Activated CD4-positive, alpha-beta T cell treated with anti-CD3 and anti-CD28 coated beads, Interleukin-2, amount 50 U/mL, for 4 hours (primary cell): Measurements from ENCODE around the gene HOXB13.
A peak's percentile ranks its signal among the peaks of the same experiment; 100 is the strongest.
"Not testable (repeated sequence)": the region's sequence is repeated elsewhere in the genome, so short reads cannot be mapped to it uniquely, and the experiment has no call there.

ENCODE experiments used
- DNase-seq, 2 experiments: peaks; one replicate each; pipeline ENCODE4 v3.0.0-alpha.2; 2020

HOXB13 gene

DNA sequence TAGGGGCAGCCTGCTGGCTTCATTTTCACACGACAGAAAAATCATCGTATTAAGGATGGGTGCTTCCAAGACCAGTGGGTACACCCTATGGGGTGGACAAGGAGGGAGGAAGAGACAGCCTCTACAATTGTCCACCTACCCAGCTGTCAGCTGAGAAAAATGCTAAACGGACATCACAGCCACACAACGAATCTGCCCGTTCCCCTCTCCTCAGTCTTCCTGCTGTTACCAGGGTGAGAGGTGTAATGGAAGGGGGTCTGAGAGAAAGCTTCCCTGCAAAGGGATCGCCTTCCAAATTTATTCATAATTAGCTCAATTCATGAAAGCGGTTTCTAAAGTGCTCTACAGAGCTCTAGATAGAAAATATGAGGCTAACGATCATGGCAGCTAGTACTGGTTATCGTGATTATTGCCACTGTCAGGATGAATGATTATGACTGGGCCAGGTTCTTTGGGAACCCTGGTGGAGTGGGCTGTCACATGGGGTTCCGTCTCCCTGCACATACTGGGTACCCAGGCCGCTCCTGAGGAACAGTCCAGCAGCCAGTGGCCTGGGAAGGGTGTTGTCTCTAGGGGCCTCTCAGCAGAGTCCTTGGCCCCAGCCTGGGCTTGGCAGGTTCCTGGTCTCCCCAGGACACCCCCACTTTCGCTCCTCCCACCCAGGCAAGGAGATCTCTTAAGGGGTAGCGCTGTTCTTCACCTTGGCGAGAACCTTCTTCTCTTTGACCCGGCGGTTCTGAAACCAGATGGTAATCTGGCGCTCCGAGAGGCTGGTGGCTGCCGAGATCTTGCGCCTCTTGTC lies 2.2 kb downstream of the HOXB13 start:
- no peak for DNase-seq

DNA sequence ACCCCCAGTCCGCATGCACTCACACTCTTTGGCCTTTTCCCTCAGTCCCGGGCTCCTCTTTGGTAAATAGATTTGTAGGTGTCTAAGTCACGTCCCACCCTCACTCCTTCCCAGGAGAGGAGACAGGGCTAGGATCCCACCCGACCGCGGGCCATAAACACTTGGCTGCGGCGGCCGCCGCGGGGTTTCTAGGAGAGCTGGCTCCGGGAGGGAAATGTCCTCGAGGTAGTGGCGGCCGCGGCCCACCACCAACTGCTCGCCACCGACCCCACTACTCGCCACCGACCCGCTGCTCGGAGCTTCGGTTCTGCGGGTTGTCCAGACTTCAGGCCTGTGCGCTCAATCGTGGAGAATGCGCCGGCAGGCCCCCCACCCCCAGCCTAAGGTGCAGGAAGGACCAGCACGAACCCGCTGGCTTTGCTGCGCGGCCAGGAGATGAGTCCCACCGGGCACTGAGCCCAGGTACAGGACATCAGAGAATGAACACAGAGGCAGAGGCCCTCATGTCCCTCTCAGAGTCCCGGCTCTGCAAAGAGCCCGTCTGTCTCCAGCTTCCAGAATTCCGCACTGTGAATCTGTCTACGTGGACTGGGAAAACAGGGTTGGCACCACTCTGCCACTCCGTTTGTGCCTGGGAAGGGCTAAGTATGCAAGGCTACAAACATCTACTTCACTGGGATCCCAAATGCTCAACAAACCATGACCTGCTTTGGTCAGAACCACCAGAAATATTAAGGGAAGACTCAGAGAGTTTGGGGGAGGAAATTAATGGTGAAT lies 3.1 kb downstream of the HOXB13 start:
- no peak for DNase-seq

DNA sequence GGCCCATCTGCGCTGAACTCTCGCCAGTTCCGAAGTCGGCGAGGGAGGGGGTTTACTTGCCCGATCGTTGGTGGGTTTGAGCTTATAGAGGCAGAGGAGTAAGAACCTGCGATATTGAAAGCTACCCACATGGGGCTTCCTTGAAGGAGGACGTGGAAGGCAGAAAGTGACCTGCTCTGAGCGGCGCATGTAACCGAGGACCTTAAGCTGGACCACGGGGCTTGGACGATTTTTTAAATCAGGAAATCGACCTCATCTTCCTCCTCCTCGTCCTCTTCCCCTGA lies 3.6 kb downstream of the HOXB13 start:
- DNase-seq = no peak

DNA sequence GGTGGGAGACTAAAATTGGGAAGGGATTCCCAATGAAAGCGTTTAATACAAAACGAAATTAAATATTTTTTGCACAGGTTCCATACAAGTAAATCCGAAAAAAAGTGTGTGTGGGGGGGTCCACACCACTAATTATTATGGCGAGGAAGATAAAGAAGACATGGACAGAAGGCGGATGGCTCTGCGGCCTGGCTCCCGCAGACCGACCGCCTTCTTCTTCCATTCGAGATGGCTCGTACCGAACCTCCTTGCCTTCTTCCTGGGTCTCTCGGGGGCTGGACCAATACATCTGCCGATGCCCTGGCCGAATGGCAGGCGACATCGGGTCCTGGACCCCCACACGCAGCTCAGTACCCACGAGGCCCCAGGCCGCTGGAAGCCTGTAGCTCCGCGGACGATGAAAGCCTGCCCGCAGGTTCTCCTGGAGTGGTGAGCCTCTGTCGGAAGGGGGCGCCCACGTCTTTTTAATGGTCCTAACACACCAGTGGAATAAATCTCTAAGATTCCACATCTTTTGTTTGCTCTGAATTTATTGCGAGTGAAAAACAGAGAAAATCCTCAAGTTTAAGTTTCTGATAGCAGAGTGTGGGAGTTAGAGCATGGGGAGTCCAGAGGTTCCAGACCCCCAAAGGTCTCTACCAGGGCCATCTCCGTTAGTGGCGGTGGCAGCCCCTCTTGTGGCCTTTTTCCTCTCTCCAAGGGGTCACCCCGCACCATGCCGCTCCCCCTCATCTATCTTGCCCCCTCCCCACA lies 4.1 kb downstream of the HOXB13 start:
- peak; percentile 75 to 78 for DNase-seq

DNA sequence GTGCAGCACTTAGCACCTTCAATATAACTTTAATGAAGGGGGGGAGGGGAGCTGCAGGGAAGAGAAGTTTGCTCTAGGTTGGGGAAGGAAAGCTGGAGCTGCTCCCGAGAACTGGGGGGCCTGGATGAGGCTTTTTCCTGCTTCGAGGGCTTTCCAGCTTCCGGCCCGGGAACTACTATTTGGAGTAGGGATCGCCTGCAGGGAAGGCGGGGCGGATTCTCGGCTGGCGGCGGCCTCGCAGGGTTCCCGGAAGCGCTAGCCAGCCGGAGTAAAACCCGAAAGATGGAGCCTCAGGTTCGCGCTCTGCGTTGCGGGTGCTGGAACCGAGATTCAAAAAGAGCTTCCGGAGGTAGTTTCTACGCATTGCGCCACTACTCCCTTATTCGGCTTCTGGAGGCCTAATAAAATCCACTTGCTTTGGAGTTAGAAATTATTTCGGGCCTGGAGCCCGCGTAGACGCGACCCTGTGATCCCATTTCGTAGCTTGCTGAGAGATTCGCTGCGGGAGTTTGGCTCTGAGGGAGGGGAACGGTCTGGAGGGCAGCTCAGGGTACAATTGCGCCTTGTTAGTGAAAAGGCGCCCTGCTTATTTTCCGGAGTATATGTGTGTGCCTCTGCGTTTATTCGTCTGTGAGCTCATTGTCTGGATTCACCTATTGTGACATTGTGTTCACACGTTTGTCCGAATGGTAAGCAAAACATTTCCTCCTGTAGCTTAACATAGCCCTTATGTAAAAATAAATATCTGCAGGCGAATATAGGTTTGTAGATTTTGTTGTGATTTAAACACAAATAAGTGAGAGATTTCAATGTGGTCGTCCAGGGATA lies 4.9 kb downstream of the HOXB13 start:
- DNase-seq = no peak

DNA sequence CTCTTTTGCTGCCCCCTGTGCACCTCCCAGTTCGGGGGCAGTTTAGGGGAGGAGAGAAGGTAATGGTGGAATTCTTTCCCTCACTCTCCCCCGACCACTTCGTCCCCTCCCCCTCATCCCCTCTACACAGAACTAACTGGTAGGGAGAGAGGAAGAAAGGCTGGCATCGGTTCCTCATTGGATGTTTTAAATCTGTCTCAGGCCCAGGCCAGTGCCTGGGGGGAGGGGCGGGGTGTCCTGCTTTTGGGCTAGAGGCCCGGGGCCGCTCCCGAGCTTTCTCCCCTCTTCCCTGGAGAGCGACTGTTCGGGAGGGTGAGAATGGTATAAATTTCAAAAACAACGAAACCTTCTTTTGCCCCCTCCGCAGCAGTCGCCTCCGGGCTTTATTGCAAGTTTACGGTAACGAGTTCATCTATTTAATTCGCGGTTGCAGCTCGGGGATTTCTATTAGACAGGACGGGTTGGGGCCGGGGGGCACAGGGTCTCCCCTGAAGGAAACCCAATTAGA lies 5.6 kb downstream of the HOXB13 start, which contains the start of gene PRAC2:
TSS of gene PRAC2 (plus strand) at position 271 of the 508 bp plus-strand sequence. CDS start 1,226 bp downstream, outside the sequence.
- no peak for DNase-seq

DNA sequence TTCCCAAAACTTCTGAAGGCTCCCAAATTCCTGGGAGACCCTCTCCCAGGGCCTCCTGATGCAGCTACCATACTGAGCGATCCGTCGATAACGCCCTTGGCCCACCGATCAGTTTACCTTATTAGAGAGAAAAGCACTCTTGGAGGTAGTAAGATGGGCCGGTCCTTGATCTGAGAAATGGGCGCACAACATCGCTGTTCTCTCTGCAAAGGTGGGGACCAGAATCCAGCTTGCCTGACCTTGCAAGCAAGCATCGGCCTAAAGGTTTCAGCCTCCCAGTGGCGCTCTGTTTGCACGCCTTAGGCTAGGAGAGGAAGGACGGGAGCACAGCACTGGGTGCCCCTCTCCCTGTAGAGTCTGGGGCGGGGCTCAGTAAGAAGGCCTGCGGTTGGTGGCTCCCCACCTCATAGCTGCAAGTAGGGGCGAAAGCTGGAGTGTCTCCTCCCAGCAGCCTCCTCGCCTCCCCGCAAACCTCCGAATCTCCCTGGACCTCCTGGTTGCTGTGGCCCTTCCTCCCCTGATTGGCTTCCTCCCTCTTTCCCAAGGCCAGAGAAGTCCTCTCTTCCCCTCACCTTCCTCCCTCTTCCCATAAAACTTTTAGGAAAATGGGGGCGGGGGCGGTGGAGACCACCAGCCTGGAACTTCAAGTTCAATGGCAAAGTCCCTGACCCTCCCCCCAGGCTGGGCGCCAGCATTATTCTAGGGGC lies 6.2 kb downstream of the HOXB13 start, which contains the start of gene PRAC1:
TSS of gene PRAC1 (minus strand) at position 318 of the 707 bp plus-strand sequence. CDS start at position 192, 126 bp downstream.
- DNase-seq = no peak

DNA sequence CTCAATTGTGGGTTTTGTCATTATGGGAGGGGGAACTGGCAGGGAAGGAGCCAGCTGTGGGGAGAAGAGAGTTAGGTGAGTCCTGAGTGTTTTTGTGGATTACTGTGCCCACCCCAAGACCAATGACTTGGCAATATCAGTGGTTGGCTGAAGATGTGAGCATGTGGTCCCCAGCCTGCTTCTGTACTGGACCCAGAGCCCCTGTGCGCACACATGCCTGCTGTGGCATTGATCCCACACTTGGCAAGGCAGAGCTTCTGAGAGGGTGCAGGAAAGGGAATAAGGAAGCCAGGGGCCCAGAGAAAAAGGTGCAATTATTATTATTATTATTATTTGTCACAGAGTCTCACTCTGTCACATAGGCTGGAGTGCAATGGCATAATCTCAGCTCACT lies 7.5 kb downstream of the HOXB13 start:
- no peak for DNase-seq

DNA sequence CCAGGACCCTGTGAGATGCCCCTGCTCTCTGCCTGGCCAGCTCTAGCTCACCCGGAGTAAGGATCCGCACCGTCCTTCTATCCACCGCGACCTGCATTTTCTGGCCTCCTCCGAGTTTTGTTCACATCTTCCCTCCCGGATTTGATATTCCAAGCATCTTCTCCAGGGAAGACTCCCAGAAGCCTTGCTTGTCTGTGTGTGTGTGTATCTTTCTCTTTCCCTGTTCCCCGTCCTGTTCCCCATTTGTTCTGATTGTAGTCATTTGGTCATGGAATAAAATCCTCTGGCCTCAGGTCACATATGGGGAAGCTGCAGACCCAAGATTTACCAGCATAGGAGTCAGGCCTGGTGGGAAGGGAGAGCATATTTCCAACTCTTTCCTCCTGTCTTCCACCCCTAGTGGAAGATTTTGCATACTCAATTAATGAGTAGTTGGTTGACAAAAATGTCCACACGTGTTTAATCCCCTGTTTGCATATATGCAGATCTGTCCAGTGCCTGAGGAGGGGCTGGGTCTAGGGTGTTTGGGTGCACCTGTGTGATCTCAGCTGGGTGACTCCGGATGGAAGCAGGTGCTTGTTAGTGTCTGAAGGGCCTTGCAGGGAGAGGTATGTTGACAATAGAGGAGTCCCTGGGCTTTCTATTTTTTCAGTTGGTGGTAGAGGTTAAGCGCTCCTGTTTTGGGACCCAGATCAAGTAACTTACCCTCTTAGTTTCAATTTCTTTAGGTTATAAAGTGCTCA lies 8.1 kb downstream of the HOXB13 start:
- no peak for DNase-seq

DNA sequence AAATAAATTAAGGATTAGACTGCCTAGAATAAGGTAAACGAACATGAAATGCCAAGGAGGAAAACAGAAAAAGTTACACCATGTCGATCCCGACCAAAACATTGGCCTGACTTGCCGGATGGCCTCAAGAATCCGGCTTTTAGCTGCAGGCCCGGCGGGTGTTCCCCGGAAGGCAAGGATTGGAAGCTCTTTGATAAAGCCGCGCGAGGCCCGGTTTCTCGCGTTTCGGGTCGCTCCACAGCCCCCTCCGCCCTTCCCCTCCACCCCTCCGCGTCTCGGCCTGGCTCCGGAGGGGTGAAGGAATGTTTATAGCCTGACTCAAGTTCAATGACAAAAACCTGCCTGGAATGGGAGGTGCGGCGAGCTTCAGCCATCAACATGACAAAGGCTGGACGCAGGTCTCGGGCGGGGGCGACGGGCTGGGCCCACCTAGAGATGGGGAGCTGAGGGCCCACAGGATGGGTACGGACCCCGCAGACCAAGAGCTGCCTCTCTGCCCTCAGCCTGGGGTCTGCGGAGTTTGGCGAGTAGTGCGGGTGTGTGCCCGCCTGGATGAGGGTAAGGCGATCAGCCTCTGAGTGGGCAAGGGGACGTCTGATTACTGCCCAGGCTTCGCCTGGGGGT lies 8.8 kb downstream of the HOXB13 start:
- no peak for DNase-seq

DNA sequence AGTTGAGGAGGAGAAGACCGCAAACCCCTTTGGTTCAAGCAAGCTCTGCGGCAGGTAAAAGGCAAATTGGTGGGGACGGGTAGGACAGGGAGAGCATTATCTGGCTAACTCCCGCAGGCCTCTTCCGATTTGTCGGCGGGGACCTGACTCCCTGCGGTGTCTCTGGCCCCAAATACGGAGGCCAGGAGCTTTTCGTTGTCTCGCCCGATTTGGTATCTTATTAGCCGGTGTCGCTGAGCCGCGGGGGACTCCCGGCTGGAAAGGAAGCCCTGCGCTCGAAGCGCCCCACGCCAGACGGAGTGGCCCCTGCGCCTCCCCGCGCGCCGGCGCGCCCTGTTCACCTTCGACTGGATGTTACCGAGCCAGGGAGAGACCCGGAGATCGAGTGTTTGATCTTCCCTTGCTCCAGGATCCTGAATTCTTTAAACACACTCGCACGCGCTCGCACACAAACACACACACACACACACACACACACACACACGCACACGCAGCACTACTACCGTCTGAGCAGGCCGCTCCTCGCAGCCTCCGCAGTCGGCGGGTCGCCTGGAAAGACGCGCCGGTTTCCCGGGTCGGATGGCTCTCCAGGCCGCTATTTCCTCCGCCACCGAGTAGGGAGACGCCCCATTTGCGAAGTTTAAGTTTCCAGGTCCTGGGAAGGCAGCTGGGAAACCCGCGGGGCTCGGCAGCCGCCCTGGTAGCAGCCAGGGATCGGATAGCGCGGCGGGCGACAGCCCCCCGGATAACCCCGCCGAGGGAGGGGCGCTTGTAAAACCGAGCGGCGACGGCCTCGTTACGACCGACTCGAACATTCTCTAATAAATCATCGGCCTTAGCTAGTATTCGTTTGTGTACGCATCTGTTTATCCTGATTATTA lies 9.5 kb downstream of the HOXB13 start:
- DNase-seq = no peak

DNA sequence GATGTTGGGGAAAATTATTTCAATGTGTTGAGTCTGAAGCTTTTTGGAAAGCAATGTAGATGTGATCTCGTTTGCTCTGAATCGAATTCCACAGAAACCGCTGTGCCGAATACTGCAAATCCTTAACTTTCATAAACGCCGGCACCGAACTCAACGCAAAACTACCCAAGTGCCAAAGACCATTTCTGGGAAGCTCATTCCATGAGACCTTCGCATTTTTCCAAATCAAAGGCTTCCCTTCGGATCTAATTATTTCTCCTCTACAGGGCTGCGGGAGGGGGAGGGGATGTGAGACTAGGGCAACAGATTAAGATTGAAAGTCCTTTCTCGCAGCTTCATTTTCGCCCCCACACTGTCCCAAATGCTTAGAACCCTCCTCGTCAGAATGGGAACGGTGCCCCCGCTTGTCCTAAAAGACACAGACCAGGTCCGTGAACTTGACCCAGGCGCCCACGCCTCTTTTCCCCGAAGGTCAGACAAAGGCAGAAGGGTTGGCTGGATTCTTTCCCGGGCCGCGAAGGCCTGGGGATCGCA lies 10.3 kb downstream of the HOXB13 start:
- no peak for DNase-seq

DNA sequence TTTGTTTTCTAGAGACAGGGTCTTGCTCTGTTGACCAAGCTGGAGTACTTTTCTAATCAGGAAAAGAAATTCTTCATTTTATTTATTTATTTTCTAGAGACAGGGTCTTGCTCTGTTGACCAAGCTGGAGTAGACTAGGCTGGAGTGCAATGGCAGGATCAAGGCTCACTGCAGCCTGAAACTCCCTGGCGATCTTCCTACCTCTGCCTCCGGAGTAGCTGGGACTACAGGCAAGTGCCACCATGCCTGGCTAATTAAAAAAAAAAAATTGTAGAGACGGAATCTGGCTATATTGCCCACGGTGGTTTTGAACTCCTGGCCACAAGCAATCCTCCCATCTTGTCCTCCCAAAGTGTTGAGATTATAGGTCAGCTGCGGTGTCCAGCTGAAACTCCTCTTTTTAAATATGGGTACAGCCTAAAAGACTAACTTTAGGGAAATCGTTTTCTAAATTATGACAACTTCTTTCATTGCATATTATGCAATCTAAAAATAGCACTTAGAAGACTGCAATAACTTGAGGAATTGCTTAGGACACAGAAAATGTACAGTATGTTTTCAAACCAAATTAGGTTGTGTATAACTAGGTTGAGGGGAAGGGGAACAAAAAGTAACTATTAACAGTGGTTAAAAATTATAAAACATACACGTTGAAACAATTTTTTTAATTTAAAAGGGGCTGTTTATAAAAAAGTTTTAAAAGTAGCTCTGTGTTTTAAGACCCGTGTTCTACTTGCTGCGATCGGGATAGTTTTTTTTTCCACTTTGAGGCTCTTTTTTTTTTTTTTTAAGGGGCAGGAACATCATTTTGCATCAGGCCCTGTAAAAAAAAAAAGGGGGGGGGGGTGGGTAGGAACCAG lies 11.0 kb downstream of the HOXB13 start:
- no peak for DNase-seq

DNA sequence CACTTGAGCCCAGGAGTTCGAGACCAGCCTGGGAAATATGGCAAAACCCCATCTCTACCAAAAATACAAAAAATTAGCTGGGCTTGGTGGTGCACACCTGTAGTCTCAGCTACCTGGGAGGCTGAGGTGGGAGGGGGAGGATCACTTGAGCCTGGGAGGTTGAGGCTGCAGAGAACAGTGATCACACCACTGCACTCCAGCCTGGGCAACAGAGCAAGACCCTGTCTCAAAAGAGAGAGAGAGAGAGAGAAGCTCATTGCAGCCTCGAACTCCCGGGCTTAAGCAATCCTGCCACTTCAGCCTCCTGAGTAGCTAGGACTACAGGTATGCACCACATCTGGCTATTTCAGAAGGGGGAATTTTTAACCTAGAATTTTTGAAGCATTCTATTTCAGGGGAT lies 12.0 kb downstream of the HOXB13 start:
- not testable (repeated sequence) for DNase-seq

DNA sequence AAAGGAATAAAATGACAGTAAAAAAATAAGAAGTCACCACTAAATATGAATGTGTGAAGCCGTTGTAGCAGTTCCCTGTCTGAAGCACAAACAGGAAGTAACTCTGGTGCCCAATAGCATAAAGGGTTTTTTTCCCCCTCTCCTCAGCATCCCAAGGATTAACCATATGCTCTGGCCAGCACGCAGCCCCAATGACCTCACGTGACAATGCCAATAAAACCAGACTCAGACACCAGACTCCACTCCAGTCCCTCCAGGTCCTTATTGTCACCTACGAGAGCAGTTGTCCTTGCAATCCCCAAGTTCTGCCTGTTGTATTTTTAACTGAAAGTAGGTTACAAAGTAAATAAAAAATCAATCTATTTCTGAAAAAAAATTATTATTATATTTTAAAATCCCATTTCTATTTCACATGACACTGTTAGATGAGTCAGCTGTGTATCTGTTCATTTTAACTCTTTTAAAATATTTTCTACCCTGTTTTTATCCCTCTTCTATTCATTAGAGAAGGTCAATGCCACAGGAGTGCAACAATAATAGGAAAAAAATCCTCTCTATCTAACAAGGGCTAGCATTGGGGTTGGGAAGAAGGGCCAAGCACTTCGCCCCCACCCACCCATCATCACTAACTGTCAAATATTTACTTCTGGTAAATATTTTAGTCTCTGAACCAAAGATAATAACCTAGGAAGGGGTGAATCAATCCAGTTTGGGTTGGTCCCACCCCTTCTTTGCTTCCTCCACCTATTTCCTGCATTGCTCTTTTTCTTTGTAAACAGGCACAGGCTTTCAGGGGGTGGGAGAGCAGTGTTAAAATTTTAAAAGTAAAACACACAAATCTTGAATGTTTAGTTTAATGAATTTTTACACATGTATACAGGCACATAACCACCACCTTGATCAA lies 12.8 kb downstream of the HOXB13 start:
- DNase-seq = no peak

DNA sequence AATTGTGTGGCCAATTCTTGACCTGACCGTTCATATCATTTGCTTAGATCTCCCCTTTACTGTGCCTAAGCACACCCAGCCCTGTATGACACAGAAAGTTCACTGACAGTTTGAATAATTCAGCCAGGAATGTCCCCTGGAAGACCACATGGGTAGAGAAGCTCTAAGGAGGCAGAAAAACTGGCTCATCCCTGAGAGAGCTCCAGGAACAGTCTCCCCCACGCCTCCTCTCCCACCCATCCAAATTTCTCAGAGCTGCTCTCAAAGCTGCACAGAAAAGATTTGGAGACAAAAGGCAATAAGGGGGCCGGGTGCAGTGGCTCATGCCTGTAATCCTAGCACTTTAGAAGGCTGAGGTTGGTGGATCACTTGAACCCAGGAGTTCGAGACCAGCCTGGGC lies 17.4 kb downstream of the HOXB13 start:
- DNase-seq = no peak
